Activated naive CD8-positive, alpha-beta T cell treated with anti-CD3 and anti-CD28 coated beads for 36 hours (primary cell): ENCODE measurements around the gene VGLL4. TPM values are rescaled to one million over a fixed set of nuclear protein-coding genes. Genes with fewer than 3 reads are reported as not detected.

Source experiments
- DNase-seq: peaks from one replicate; pipeline ENCODE4 v3.0.0; 2021
- H3K27ac Mint-ChIP-seq: one replicate; pipeline ENCODE4 v1.8.0; 2022; ENCODE audit warnings: mild to moderate bottlenecking, moderate library complexity, mixed read lengths
- H3K27me3 Mint-ChIP-seq: one replicate; pipeline ENCODE4 v1.8.0; 2022; ENCODE audit warnings: mild to moderate bottlenecking, mixed read lengths
- H3K36me3 Mint-ChIP-seq: one replicate; pipeline ENCODE4 v1.8.0; 2021; ENCODE audit warnings: mild to moderate bottlenecking, mixed read lengths
- H3K4me1 Mint-ChIP-seq: one replicate; pipeline ENCODE4 v1.8.0; 2021; ENCODE audit warnings: mixed read lengths
- H3K4me3 Mint-ChIP-seq: one replicate; pipeline ENCODE4 v1.8.0; 2022; ENCODE audit warnings: mild to moderate bottlenecking, moderate library complexity, mixed read lengths
- H3K9me3 Mint-ChIP-seq: one replicate; pipeline ENCODE4 v1.8.0; 2022; ENCODE audit warnings: mixed read lengths
- total RNA-seq, 2 experiments: library from RNA; stranded (reverse); gene quantifications; one replicate each; pipeline ENCODE4 v1.2.3, GENCODE V29; 2021

The VGLL4 gene
- total RNA-seq, 2 experiments from 2014 or later = 44.0 to 44.8 TPM

- Mint-ChIP-seq H3K27me3 (no peaks in the 10 kb centered on the region), H3K4me1 (peaks cover 71% of the 10 kb centered on the region), H3K27ac (peak overlapping the region; percentile 95), H3K36me3 (peaks cover 47% of the 10 kb centered on the region), H3K4me3 (peak overlapping the region; percentile 69), H3K9me3 (peaks cover 4% of the 10 kb centered on the region)
- DNase-seq = peak; percentile 22
Measured at GRCh38 chr3:11624704-11625375, 18.9 kb downstream of the VGLL4 start.

DNA sequence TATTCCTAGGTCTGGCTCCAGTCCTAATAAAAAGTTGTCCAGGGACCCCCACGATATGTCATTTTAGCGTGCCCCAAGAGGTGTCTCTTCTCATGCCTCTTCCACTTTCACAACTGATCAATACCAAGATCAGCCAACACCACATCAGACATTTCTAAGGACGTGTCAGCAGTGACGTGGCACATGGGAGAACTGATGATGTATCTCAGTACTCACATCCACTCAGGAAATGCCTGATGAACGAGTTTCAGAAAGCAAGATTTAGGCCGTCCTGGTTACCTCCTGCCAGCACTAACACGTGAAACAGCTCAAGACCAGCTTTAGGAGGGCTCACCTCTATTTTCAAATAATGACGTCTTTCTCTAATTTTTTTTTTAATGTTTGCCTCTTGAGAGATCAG, 19.6 kb downstream of the VGLL4 start:
- DNase-seq = peak; percentile 79
- H3K9me3 Mint-ChIP-seq = peaks cover 4% of the 10 kb centered on the region
- no peaks in the 10 kb centered on the region for H3K27me3 Mint-ChIP-seq
- H3K36me3 Mint-ChIP-seq = peaks cover 45% of the 10 kb centered on the region
- H3K27ac Mint-ChIP-seq = peak overlapping the region; percentile 95
- H3K4me3 Mint-ChIP-seq = peak overlapping the region; percentile 69
- peaks cover 78% of the 10 kb centered on the region for H3K4me1 Mint-ChIP-seq

- Mint-ChIP-seq H3K4me3 (no peak overlapping the region), H3K27me3 (no peaks in the 10 kb centered on the region), H3K9me3 (peaks cover 4% of the 10 kb centered on the region), H3K36me3 (peaks cover 45% of the 10 kb centered on the region), H3K4me1 (peaks cover 82% of the 10 kb centered on the region), H3K27ac (peak overlapping the region; percentile 95)
- DNase-seq = no peak
Measured at GRCh38 chr3:11622586-11623550, 20.8 kb downstream of the VGLL4 start.

DNA sequence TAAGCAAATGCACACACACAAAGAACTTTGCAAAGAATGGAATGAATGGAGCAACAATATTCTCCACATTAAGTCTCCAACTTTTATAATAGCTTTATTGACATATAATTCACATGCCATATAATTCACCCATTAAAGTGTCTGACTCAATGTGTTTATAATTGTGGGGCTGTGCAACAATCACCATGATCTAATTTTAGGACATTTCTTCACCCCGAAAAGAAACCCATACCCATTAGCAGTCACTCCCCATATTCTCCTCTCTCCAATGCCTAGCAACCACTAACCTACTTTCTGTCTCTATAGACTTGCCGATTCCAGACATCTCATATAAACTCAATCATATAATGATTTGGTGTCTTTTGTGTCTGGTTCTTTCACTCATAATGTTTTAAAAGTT, 22.6 kb downstream of the VGLL4 start:
- Mint-ChIP-seq H3K4me1 (peaks cover 74% of the 10 kb centered on the region), H3K36me3 (peaks cover 38% of the 10 kb centered on the region), H3K27ac (no peak overlapping the region), H3K9me3 (peaks cover 4% of the 10 kb centered on the region), H3K4me3 (no peak overlapping the region), H3K27me3 (no peaks in the 10 kb centered on the region)
- DNase-seq = no peak

GRCh38 chr3:11619946-11620652, 23.6 kb downstream of the VGLL4 start:
- Mint-ChIP-seq H3K4me1 (peaks cover 70% of the 10 kb centered on the region), H3K27me3 (no peaks in the 10 kb centered on the region), H3K36me3 (peaks cover 34% of the 10 kb centered on the region), H3K9me3 (peaks cover 3% of the 10 kb centered on the region), H3K27ac (peak overlapping the region; percentile 13), H3K4me3 (no peak overlapping the region)
- DNase-seq = no peak

- H3K27me3 Mint-ChIP-seq = no peaks in the 10 kb centered on the region
- no peak overlapping the region for H3K4me3 Mint-ChIP-seq
- H3K9me3 Mint-ChIP-seq = peaks cover 3% of the 10 kb centered on the region
- H3K4me1 Mint-ChIP-seq = peaks cover 68% of the 10 kb centered on the region
- no peak for DNase-seq
- H3K36me3 Mint-ChIP-seq = peaks cover 28% of the 10 kb centered on the region
- H3K27ac Mint-ChIP-seq = no peak overlapping the region
Measured at GRCh38 chr3:11619461-11619860, 24.3 kb downstream of the VGLL4 start.

DNA sequence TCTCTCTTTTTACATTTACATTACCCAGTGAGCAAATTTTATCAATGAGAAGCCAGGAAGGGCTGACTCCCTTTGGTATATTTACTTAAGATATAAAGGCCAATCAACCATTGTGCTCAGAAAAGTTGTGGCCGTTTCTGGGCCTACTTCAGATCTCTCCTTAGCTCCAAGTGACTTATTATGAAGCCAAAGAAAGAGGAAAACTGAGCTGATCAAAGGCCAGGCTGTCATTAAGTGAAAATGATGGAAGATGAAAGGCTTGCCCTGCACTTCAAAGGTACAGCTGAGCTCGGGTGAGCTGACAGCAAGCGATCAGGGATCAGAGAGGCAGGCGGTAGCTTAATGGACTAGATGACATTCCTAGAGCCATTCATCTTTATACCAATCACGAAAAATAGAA, 24.8 kb downstream of the VGLL4 start:
- H3K27me3 Mint-ChIP-seq = no peaks in the 10 kb centered on the region
- H3K36me3 Mint-ChIP-seq = peaks cover 22% of the 10 kb centered on the region
- peaks cover 2% of the 10 kb centered on the region for H3K9me3 Mint-ChIP-seq
- peaks cover 65% of the 10 kb centered on the region for H3K4me1 Mint-ChIP-seq
- DNase-seq = no peak
- no peak overlapping the region for H3K4me3 Mint-ChIP-seq
- H3K27ac Mint-ChIP-seq = peak overlapping the region; percentile 28

- peaks cover 13% of the 10 kb centered on the region for H3K36me3 Mint-ChIP-seq
- H3K27ac Mint-ChIP-seq = no peak overlapping the region
- H3K9me3 Mint-ChIP-seq = no peaks in the 10 kb centered on the region
- H3K4me1 Mint-ChIP-seq = peaks cover 61% of the 10 kb centered on the region
- no peak overlapping the region for H3K4me3 Mint-ChIP-seq
- no peak for DNase-seq
- no peaks in the 10 kb centered on the region for H3K27me3 Mint-ChIP-seq
Measured at GRCh38 chr3:11616551-11616950, 27.2 kb downstream of the VGLL4 start.

DNA sequence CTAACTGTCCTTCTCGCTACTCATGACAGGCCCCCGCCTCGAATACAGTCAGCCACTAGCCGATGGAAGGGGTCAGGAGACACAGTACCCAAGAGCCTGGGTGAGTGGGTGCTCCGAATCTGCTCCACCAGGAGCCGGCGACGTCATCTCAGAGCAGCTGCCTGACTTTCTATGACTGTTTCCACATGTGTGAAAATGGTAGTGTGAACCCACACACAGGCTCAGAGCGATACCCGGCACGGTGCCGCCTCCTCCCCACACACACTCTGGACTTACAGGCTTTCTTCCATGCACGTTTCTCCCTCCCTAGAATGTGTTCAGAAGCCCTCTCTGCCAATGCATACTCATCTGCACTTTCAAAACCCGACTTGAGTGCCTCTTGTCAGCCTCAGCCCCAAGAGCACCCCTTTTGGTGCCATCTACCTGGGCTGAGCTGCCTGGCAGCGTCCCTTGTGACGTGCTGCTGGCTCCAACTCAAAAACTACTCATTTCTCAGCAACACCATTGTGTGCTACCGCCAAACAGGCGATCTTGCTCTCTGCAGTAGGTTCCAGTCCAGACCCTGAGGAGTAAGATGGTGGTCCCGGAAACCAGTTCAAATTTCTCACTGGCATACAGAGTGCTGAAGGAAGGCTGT, 29.7 kb downstream of the VGLL4 start:
- H3K36me3 Mint-ChIP-seq = peaks cover 17% of the 10 kb centered on the region
- H3K4me3 Mint-ChIP-seq = no peak overlapping the region
- peaks cover 63% of the 10 kb centered on the region for H3K4me1 Mint-ChIP-seq
- DNase-seq = no peak
- no peak overlapping the region for H3K27ac Mint-ChIP-seq
- no peaks in the 10 kb centered on the region for H3K9me3 Mint-ChIP-seq
- H3K27me3 Mint-ChIP-seq = no peaks in the 10 kb centered on the region

- H3K9me3 Mint-ChIP-seq = no peaks in the 10 kb centered on the region
- H3K27ac Mint-ChIP-seq = no peak overlapping the region
- peaks cover 17% of the 10 kb centered on the region for H3K36me3 Mint-ChIP-seq
- no peak overlapping the region for H3K4me3 Mint-ChIP-seq
- peaks cover 64% of the 10 kb centered on the region for H3K4me1 Mint-ChIP-seq
- DNase-seq = no peak
- no peaks in the 10 kb centered on the region for H3K27me3 Mint-ChIP-seq
Measured at GRCh38 chr3:11613319-11613718, 30.4 kb downstream of the VGLL4 start.

DNA sequence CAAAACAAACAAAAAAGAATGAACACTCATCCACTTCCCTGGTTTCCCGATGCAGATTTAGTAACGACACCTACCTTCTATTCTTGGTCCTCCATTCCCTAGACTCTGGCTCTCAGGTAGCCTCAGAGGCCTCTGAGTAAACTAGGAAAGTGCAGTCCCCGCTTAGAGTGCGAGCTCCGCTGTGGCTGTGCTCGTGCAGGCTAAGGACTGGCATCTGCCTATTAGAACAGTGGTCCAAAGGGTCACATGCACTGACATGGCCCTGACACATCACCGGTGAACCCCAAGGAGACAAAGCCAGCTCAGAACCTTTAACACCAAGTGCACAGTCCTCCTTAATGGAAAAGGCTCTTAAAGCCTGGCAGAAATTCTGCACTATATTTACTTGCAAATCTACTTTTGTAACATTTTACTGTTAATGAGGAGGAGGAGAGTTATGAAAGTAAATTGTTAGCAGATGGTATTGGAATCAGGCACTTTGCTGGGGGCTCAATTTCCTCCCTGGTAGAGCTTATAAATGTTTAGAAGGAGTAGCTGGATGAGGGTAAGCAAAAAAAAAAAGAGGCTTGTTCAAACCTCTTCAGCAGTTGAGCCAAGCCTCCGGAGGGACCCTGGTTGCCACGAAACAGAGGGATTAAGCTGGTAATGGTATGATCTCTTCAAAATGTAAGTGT, 31.1 kb downstream of the VGLL4 start:
- peak overlapping the region; percentile 46 for H3K27ac Mint-ChIP-seq
- H3K9me3 Mint-ChIP-seq = no peaks in the 10 kb centered on the region
- peaks cover 71% of the 10 kb centered on the region for H3K4me1 Mint-ChIP-seq
- H3K36me3 Mint-ChIP-seq = peaks cover 17% of the 10 kb centered on the region
- no peak overlapping the region for H3K4me3 Mint-ChIP-seq
- DNase-seq = no peak
- H3K27me3 Mint-ChIP-seq = no peaks in the 10 kb centered on the region

DNA sequence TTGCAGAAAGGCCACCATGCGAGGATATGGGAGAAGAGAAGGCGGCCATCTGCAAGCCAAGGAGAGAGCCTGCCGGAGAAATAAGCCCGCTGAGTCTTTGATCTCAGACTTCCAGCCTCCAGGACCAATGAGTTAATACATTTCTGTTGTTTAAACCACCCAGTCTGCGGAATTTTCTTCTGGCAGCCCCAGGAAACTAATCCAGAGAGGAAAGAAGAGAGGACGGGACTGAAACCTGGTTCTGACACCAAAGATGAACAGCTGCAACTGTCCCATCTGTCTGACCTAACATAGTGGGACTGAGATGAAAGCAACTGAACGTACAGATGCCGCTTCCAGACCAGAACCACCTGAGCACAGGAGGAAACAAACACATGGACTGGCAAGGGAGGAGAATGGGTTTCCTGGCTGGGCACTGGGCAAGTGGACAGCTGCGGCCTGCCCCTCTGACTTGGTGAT, 32.3 kb downstream of the VGLL4 start:
- Mint-ChIP-seq H3K27me3 (no peaks in the 10 kb centered on the region), H3K27ac (no peak overlapping the region), H3K4me3 (no peak overlapping the region), H3K36me3 (peaks cover 25% of the 10 kb centered on the region), H3K9me3 (no peaks in the 10 kb centered on the region), H3K4me1 (peaks cover 74% of the 10 kb centered on the region)
- DNase-seq = no peak

- Mint-ChIP-seq H3K36me3 (peaks cover 30% of the 10 kb centered on the region), H3K27ac (no peak overlapping the region), H3K4me1 (peaks cover 74% of the 10 kb centered on the region), H3K9me3 (no peaks in the 10 kb centered on the region), H3K4me3 (no peak overlapping the region), H3K27me3 (no peaks in the 10 kb centered on the region)
- no peak for DNase-seq
Measured at GRCh38 chr3:11610700-11611275, 32.9 kb downstream of the VGLL4 start.
